Ishikawa (cell line): ENCODE data around the gene MKLN1.

Source experiments
- CEBPB ChIP-seq: IDR thresholded peaks from 2 replicates; pipeline ENCODE4 v1.6.1; 2012
- CREB1 ChIP-seq: IDR thresholded peaks from 2 replicates; pipeline ENCODE4 v1.6.1; 2012; ENCODE audit warnings: low read depth
- EGR1 ChIP-seq: IDR thresholded peaks from 2 replicates; pipeline ENCODE4 v1.6.1; 2012
- EP300 ChIP-seq: IDR thresholded peaks from 2 replicates; pipeline ENCODE4 v1.6.1; 2012; ENCODE audit warnings: borderline replicate concordance
- FOXM1 ChIP-seq: IDR thresholded peaks from 2 replicates; pipeline ENCODE4 v1.6.1; 2012; ENCODE audit warnings: low read depth, borderline replicate concordance
- NFIC ChIP-seq: IDR thresholded peaks from 2 replicates; pipeline ENCODE4 v1.6.1; 2012
- RAD21 ChIP-seq: IDR thresholded peaks from 2 replicates; pipeline ENCODE4 v1.6.1; 2012; ENCODE audit warnings: low read depth
- TAF1 ChIP-seq: IDR thresholded peaks from 2 replicates; pipeline ENCODE4 v1.6.1; 2012; ENCODE audit warnings: low read depth, mild to moderate bottlenecking
- TCF12 ChIP-seq: IDR thresholded peaks from 2 replicates; pipeline ENCODE4 v1.6.1; 2012; ENCODE audit warnings: low read depth
- TEAD4 ChIP-seq: IDR thresholded peaks from 2 replicates; pipeline ENCODE4 v1.6.1; 2012
- YY1 ChIP-seq: IDR thresholded peaks from 2 replicates; pipeline ENCODE4 v1.6.1; 2012; ENCODE audit warnings: low read depth
- ZBTB7A ChIP-seq: IDR thresholded peaks from 2 replicates; pipeline ENCODE4 v1.6.1; 2012; ENCODE audit warnings: low read depth
- TF ChIP-seq, protein P1 (sequence below): IDR thresholded peaks from 2 replicates; pipeline ENCODE4 v1.6.1; 2012; ENCODE audit warnings: low read depth, mild to moderate bottlenecking
- TF ChIP-seq, protein P2 (sequence below): IDR thresholded peaks from 2 replicates; pipeline ENCODE4 v1.6.1; 2012
- TF ChIP-seq, protein P3 (sequence below): IDR thresholded peaks from 2 replicates; pipeline ENCODE4 v1.6.1; 2012

The MKLN1 gene

DNA sequence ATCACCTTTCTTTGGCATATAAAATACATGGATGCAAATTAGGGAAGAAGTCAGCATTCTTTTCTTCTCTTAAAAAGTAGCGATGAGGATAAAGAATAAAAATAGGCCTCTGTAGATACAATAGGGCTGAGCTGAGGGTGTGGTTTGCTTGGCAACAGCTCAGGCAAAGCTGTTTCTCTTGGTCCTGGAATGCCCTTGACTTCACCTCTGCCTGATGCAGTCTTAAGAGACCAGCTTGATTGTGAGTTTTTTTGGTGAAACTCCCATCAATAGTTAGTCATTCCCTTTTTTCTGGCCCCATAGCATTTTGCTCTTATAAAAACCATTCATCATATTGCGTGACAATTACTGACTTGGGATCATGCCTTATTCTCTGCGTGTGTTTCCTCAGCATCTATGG lies 42.1 kb upstream of the MKLN1 start:
- TF ChIP-seq EGR1: no peak
- TF ChIP-seq CEBPB: no peak

DNA sequence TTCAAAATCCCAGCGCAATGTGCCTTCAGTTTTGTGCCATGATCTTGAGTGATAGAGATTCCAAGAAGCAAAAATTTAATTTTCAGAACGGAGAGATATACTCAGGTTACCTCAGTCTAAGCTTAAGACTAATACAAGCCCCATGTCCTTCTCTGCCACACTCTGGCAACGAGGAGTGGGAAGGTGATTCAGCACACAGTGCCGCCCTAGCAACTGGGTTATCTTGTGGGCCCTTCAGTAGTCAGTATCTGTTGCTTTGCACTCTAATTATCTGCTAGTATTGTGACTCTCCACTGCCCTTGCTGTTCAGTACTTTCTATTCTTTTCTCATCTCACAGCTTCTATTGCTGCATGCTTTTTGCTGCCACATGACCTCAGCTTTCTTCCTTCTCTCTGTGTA lies 39.2 kb upstream of the MKLN1 start:
- TF ChIP-seq EP300 (no peak), TAF1 (no peak), FOXM1 (no peak)

DNA sequence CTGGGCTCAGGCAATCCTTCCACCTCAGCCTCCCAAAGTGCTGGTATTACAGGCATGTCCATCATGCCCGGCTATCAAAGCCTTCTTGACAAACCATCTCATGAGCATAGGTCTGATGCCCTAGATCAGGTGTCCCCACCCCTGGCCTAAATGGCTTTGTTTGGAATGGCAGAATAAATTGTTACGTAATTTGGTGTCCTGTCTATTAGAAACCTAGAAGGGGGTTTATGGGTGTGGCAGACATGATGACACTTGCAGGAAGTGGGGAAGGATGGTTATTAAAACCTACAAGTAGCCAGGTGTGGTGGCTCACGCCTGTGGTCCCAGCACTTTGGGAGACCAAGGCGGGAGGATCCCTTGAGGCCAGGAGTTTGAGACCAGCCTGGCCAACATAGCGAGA lies 38.6 kb upstream of the MKLN1 start:
- TF ChIP-seq CEBPB (no peak), CREB1 (no peak), RAD21 (no peak), EP300 (no peak), YY1 (no peak), NFIC (no peak), TEAD4 (no peak), FOXM1 (no peak), ZBTB7A (no peak), TAF1 (no peak), TCF12 (no peak), EGR1 (no peak)
- TF ChIP-seq, protein P1, sequence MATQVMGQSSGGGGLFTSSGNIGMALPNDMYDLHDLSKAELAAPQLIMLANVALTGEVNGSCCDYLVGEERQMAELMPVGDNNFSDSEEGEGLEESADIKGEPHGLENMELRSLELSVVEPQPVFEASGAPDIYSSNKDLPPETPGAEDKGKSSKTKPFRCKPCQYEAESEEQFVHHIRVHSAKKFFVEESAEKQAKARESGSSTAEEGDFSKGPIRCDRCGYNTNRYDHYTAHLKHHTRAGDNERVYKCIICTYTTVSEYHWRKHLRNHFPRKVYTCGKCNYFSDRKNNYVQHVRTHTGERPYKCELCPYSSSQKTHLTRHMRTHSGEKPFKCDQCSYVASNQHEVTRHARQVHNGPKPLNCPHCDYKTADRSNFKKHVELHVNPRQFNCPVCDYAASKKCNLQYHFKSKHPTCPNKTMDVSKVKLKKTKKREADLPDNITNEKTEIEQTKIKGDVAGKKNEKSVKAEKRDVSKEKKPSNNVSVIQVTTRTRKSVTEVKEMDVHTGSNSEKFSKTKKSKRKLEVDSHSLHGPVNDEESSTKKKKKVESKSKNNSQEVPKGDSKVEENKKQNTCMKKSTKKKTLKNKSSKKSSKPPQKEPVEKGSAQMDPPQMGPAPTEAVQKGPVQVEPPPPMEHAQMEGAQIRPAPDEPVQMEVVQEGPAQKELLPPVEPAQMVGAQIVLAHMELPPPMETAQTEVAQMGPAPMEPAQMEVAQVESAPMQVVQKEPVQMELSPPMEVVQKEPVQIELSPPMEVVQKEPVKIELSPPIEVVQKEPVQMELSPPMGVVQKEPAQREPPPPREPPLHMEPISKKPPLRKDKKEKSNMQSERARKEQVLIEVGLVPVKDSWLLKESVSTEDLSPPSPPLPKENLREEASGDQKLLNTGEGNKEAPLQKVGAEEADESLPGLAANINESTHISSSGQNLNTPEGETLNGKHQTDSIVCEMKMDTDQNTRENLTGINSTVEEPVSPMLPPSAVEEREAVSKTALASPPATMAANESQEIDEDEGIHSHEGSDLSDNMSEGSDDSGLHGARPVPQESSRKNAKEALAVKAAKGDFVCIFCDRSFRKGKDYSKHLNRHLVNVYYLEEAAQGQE: no peak
- TF ChIP-seq, protein P2, sequence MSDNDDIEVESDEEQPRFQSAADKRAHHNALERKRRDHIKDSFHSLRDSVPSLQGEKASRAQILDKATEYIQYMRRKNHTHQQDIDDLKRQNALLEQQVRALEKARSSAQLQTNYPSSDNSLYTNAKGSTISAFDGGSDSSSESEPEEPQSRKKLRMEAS: no peak
- TF ChIP-seq, protein P3, sequence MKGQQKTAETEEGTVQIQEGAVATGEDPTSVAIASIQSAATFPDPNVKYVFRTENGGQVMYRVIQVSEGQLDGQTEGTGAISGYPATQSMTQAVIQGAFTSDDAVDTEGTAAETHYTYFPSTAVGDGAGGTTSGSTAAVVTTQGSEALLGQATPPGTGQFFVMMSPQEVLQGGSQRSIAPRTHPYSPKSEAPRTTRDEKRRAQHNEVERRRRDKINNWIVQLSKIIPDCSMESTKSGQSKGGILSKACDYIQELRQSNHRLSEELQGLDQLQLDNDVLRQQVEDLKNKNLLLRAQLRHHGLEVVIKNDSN: no peak

DNA sequence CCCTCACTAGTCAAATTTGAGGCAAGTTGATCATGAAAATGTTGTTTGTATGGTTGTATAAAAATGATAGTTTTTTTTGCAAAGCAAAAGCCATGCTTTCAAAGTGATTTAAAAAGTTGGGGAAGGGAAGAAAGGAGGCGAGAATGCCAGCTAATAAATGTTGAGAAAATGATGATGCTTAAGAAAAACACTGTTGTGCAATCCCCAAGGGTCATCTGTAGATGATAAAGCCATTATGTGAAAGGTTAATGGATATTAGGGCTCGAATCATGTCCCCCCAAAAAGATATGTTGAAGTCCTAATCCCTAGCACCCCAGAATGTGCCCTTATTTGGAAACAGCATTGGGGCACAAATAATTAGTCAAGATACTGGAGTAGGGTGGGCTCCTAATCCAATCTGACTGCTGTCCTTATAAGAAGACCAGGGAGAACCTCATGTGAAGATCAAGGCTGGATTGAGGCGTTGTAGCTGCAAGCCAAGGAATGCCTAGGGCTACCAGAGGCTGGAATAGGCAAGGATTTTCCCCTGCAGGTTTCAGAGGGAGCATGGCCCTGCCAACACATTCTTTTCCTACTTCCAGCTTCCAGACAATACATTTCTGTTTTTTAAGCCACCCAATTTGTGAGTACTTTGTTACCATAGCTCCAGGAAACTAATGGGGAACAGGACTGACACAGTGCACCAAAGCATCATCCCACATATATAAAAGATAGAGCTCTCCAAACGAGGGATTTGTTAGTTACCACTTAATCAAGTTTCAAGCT lies 35.4 kb upstream of the MKLN1 start:
- no peak for TF ChIP-seq FOXM1
- TF ChIP-seq, protein P3: no peak
- TF ChIP-seq, protein P1: no peak
- no peak for TF ChIP-seq NFIC
- no peak for TF ChIP-seq TCF12
- no peak for TF ChIP-seq CREB1
- TF ChIP-seq CEBPB: no peak
- no peak for TF ChIP-seq YY1
- TF ChIP-seq RAD21: no peak
- no peak for TF ChIP-seq EP300
- no peak for TF ChIP-seq TEAD4
- TF ChIP-seq TAF1: no peak
- no peak for TF ChIP-seq ZBTB7A
- TF ChIP-seq, protein P2: no peak
- TF ChIP-seq EGR1: no peak

DNA sequence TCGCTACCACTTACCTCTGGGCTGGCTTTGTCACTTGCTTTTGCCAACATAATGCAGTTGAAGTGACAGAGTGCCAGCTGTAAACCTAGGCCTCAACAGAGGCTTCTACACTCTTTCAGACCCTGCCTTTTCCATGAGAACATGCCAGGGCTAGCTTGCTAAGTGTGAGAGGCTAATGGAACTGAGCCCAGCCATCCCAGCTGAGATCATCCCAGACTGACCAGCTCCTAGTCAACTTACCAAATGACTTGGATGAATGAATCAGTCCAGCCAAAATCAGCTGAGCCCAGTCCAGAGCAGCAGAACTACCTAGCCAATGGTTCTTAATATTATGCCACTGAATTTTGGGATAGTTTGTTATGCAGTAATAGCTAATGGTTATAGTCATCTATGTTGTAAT lies 34.7 kb upstream of the MKLN1 start:
- TF ChIP-seq RAD21: no peak
- no peak for TF ChIP-seq EGR1
- TF ChIP-seq EP300: no peak
- no peak for TF ChIP-seq NFIC
- no peak for TF ChIP-seq TCF12
- TF ChIP-seq CREB1: no peak
- TF ChIP-seq, protein P2: no peak
- TF ChIP-seq ZBTB7A: no peak
- no peak for TF ChIP-seq YY1
- no peak for TF ChIP-seq TEAD4
- TF ChIP-seq, protein P3: no peak
- TF ChIP-seq CEBPB: no peak
- TF ChIP-seq, protein P1: no peak
- TF ChIP-seq FOXM1: no peak
